ENCODE results near the gene NNAT.

The NNAT gene

GRCh38 chr20:37504404-37505096 is 16.5 kb upstream of the NNAT start:
- DNase-seq (ENCODE audit: low read depth in 1 of 2, low spot score in 1 of 2) = no peak

DNA sequence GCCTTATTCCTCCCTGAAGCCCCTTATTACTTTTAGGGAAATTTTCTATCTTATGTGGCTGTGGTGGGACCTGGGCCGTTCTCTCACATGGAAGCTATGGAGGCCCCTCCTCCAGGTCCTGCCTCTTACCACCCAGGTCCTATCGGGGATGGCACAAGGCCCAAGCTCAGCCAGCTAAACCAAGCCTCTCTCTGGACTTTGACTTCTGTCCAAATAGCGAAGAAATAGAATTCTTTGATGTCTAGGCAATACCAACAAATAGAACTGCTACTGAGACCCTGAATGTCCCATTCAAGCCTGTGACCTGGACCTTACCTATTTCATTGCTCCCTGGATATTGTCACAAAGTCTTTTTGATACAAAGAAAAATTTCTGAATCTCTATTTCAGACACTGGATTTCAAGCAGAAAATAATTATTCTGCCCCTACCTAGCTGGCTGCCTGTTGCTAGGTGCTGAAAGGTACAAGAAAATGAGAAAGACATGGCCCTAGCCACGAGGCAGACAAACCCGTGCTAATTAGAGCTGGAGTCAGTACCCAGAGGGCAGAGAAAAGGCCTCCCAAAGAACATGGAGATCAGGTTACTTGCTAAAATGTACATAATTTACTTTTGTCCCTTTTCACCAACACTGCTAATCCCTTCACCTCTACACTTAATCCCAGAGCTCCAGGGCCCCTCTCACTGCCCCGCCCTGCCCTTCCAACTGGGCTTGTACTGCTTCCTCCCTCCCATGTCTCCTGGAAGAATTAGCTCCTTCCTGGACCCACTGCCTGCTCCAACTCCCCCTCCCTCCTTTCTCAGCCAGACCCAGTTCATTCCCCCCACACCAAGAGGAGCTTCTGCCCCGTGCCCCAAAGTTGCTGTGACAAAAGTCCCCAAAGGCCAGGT is 15.5 kb upstream of the NNAT start:
- H3K4me3 ChIP-seq (replicated peaks; ENCODE audit: insufficient read depth, low read length) = no peak overlapping the region
- no peak for DNase-seq (ENCODE audit: low read depth in 1 of 2, low spot score in 1 of 2)
- TF ChIP-seq, protein P1, sequence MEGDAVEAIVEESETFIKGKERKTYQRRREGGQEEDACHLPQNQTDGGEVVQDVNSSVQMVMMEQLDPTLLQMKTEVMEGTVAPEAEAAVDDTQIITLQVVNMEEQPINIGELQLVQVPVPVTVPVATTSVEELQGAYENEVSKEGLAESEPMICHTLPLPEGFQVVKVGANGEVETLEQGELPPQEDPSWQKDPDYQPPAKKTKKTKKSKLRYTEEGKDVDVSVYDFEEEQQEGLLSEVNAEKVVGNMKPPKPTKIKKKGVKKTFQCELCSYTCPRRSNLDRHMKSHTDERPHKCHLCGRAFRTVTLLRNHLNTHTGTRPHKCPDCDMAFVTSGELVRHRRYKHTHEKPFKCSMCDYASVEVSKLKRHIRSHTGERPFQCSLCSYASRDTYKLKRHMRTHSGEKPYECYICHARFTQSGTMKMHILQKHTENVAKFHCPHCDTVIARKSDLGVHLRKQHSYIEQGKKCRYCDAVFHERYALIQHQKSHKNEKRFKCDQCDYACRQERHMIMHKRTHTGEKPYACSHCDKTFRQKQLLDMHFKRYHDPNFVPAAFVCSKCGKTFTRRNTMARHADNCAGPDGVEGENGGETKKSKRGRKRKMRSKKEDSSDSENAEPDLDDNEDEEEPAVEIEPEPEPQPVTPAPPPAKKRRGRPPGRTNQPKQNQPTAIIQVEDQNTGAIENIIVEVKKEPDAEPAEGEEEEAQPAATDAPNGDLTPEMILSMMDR (IDR thresholded peaks at IDR 0.05; ENCODE audit: insufficient read depth, low read length) = no peak
- TF ChIP-seq, protein P2, sequence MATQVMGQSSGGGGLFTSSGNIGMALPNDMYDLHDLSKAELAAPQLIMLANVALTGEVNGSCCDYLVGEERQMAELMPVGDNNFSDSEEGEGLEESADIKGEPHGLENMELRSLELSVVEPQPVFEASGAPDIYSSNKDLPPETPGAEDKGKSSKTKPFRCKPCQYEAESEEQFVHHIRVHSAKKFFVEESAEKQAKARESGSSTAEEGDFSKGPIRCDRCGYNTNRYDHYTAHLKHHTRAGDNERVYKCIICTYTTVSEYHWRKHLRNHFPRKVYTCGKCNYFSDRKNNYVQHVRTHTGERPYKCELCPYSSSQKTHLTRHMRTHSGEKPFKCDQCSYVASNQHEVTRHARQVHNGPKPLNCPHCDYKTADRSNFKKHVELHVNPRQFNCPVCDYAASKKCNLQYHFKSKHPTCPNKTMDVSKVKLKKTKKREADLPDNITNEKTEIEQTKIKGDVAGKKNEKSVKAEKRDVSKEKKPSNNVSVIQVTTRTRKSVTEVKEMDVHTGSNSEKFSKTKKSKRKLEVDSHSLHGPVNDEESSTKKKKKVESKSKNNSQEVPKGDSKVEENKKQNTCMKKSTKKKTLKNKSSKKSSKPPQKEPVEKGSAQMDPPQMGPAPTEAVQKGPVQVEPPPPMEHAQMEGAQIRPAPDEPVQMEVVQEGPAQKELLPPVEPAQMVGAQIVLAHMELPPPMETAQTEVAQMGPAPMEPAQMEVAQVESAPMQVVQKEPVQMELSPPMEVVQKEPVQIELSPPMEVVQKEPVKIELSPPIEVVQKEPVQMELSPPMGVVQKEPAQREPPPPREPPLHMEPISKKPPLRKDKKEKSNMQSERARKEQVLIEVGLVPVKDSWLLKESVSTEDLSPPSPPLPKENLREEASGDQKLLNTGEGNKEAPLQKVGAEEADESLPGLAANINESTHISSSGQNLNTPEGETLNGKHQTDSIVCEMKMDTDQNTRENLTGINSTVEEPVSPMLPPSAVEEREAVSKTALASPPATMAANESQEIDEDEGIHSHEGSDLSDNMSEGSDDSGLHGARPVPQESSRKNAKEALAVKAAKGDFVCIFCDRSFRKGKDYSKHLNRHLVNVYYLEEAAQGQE (IDR thresholded peaks at IDR 0.05; ENCODE audit: insufficient replicate concordance, low read depth) = no peak
- no peak for TF ChIP-seq GABPA (IDR thresholded peaks at IDR 0.05; ENCODE audit: low read depth)
- no peak for TF ChIP-seq POLR2AphosphoS5 (IDR thresholded peaks at IDR 0.05; ENCODE audit: low read depth)
- TF ChIP-seq SPI1 (IDR thresholded peaks at IDR 0.05; ENCODE audit: borderline replicate concordance, low read depth) = no peak
- H3K27me3 ChIP-seq (ENCODE audit: insufficient read depth, poor library complexity, severe bottlenecking) = no peaks in the 10 kb centered on the region
- no peak overlapping the region for H3K27ac ChIP-seq (replicated peaks)

More at GRCh38 chr20:37504404-37505096, 16.5 kb upstream of the NNAT start:
- TF ChIP-seq GABPA (IDR thresholded peaks at IDR 0.05; ENCODE audit: low read depth) = no peak
- no peak for TF ChIP-seq SPI1 (IDR thresholded peaks at IDR 0.05; ENCODE audit: borderline replicate concordance, low read depth)
- TF ChIP-seq POLR2AphosphoS5 (IDR thresholded peaks at IDR 0.05; ENCODE audit: low read depth) = no peak
- TF ChIP-seq, protein P2 (IDR thresholded peaks at IDR 0.05; ENCODE audit: insufficient replicate concordance, low read depth) = no peak
- TF ChIP-seq, protein P1 (IDR thresholded peaks at IDR 0.05; ENCODE audit: insufficient read depth, low read length) = no peak
- Histone ChIP-seq H3K27ac (replicated peaks) (no peak overlapping the region), H3K27me3 (ENCODE audit: insufficient read depth, poor library complexity, severe bottlenecking) (no peaks in the 10 kb centered on the region), H3K4me3 (replicated peaks; ENCODE audit: insufficient read depth, low read length) (no peak overlapping the region)

DNA sequence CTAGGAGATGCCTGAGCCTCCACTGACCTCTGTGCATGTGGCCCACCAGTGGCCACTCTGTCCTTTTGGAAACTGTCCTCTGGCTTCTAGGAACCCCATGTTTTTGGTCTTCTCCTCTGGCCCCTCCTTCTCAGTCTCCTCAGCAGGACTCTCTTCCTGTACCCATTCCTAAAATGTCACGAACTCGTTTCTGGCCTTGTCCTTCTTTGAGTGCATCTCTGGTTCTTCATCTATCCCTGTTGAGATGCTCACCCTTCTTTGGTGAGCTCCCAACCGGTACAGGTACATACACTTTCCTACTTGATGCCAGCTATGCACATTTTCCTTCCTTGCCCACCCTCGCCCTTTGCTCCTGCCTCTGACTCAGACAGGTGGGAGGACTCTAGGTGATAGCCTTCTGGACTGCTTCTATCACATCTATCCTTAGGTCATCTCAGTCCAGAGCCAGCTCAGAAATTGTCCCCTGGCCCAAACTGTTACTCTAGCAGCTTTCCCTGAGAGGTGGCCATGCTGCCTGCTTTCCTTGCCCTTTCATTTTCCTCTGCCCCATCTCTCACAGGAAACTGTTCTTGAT is 14.8 kb upstream of the NNAT start:
- DNase-seq (ENCODE audit: low read depth in 1 of 2, low spot score in 1 of 2) = no peak
- Histone ChIP-seq H3K27ac (replicated peaks) (no peak overlapping the region), H3K27me3 (ENCODE audit: insufficient read depth, poor library complexity, severe bottlenecking) (no peaks in the 10 kb centered on the region), H3K4me3 (replicated peaks; ENCODE audit: insufficient read depth, low read length) (no peak overlapping the region)
- TF ChIP-seq, protein P2 (IDR thresholded peaks at IDR 0.05; ENCODE audit: insufficient replicate concordance, low read depth) = no peak
- TF ChIP-seq GABPA (IDR thresholded peaks at IDR 0.05; ENCODE audit: low read depth) = no peak
- no peak for TF ChIP-seq POLR2AphosphoS5 (IDR thresholded peaks at IDR 0.05; ENCODE audit: low read depth)
- TF ChIP-seq SPI1 (IDR thresholded peaks at IDR 0.05; ENCODE audit: borderline replicate concordance, low read depth) = no peak
- TF ChIP-seq, protein P1 (IDR thresholded peaks at IDR 0.05; ENCODE audit: insufficient read depth, low read length) = no peak

Data from HL-60 (cell line).